GM19238 (cell line): ENCODE data around the gene TUBA3D.
"Not testable (repeated sequence)": the region's sequence is repeated elsewhere in the genome, so short reads cannot be mapped to it uniquely, and the experiment has no call there.

Source experiments
- DNase-seq: peaks from one replicate; pipeline ENCODE4 v3.0.0; 2011; ENCODE audit warnings: low spot score; ENCODE audit not compliant: insufficient read length

The TUBA3D gene

GRCh38 chr2:131514408-131515166 is 38.7 kb downstream of the TUBA3D start:
- not testable (repeated sequence) for DNase-seq

- DNase-seq = not testable (repeated sequence)
Observed at GRCh38 chr2:131515235-131515634, 39.3 kb downstream of the TUBA3D start.

- no peak for DNase-seq
Observed at GRCh38 chr2:131516011-131516410, 40.1 kb downstream of the TUBA3D start.

- DNase-seq = not testable (repeated sequence)
Observed at GRCh38 chr2:131516621-131517020, 40.7 kb downstream of the TUBA3D start.

GRCh38 chr2:131517106-131517831 is 41.4 kb downstream of the TUBA3D start:
- no peak for DNase-seq

- DNase-seq = not testable (repeated sequence)
Observed at GRCh38 chr2:131517856-131518255, 41.9 kb downstream of the TUBA3D start.

- not testable (repeated sequence) for DNase-seq
Observed at GRCh38 chr2:131518531-131518930, 42.6 kb downstream of the TUBA3D start.

GRCh38 chr2:131519466-131519865 is 43.5 kb downstream of the TUBA3D start:
- no peak for DNase-seq

- not testable (repeated sequence) for DNase-seq
Observed at GRCh38 chr2:131519871-131520470, 44.1 kb downstream of the TUBA3D start.

GRCh38 chr2:131520526-131520925 is 44.6 kb downstream of the TUBA3D start:
- DNase-seq = no peak

GRCh38 chr2:131521524-131521923 is 45.6 kb downstream of the TUBA3D start:
- not testable (repeated sequence) for DNase-seq

- DNase-seq = no peak
Observed at GRCh38 chr2:131521961-131522781, 46.3 kb downstream of the TUBA3D start.

GRCh38 chr2:131525256-131525655 is 49.3 kb downstream of the TUBA3D start:
- DNase-seq = not testable (repeated sequence)

GRCh38 chr2:131527131-131528001 is 51.4 kb downstream of the TUBA3D start, which contains the start of gene CCDC74A:
Gene CCDC74A, plus strand, starts transcription at chr2:131527888. Its CDS starts 83 bp downstream, at chr2:131527971.
- DNase-seq = not testable (repeated sequence)

GRCh38 chr2:131528981-131529863 is 53.3 kb downstream of the TUBA3D start:
- DNase-seq = not testable (repeated sequence)

GRCh38 chr2:131529864-131530445 is 54.0 kb downstream of the TUBA3D start:
- not testable (repeated sequence) for DNase-seq

- not testable (repeated sequence) for DNase-seq
Observed at GRCh38 chr2:131530626-131531344, 54.9 kb downstream of the TUBA3D start.

- not testable (repeated sequence) for DNase-seq
Observed at GRCh38 chr2:131531547-131532185, 55.7 kb downstream of the TUBA3D start.
